T-helper 1 cell treated with Interleukin-12 subunit alpha and Interleukin-12 subunit beta and Interleukin-4 antibody, amounts not matched to agents 30 ng/mL and 1 ng/mL, for 36 hours (primary cell): Measurements from ENCODE around the gene ANK2. TPM values are rescaled to one million over a fixed set of nuclear protein-coding genes. Genes with fewer than 3 reads are reported as not detected.

Source experiments
- intact Hi-C: fragments of 100-400 bp; cut with micrococcal nuclease; formaldehyde crosslinking; loops from one replicate; pipeline ENCODE4 v1.15.1; 2024
- total RNA-seq: library from RNA; stranded (reverse); gene quantifications from 2 replicates; pipeline ENCODE4 v1.2.3, GENCODE V29; 2022

Gene ANK2
- total RNA-seq, 1 donor from 2014 or later = 1.4 TPM

GRCh38 chr4:113330200-113330599, 280.7 kb downstream of the ANK2 start:
- intact Hi-C loops = no loop called here

GRCh38 chr4:113331811-113332210, 282.4 kb downstream of the ANK2 start:
- intact Hi-C loops = no loop called here

- intact Hi-C loops = no loop called here
Observed at GRCh38 chr4:113332701-113333100, 283.2 kb downstream of the ANK2 start.

GRCh38 chr4:113335746-113336145, 286.3 kb downstream of the ANK2 start:
- intact Hi-C loops = no loop called here

- intact Hi-C loops = no loop called here
Observed at GRCh38 chr4:113336556-113336955, 287.1 kb downstream of the ANK2 start.

- intact Hi-C loops = no loop called here
Observed at GRCh38 chr4:113339430-113339813, 290.0 kb downstream of the ANK2 start.

- intact Hi-C loops = no loop called here
Observed at GRCh38 chr4:113344100-113344499, 294.6 kb downstream of the ANK2 start.

- intact Hi-C loops = no loop called here
Observed at GRCh38 chr4:113347245-113347644, 297.8 kb downstream of the ANK2 start.

- intact Hi-C loops = no loop called here
Observed at GRCh38 chr4:113349430-113349829, 300.0 kb downstream of the ANK2 start.

- intact Hi-C loops = loop anchor here (10.0 kb wide), 1 partner anchor 206 kb away; no protein-coding TSS in a partner anchor
Observed at GRCh38 chr4:113350576-113350975, 301.1 kb downstream of the ANK2 start.

GRCh38 chr4:113355550-113356371, 306.3 kb downstream of the ANK2 start:
- intact Hi-C loops = loop anchor here (1.0 to 10.0 kb wide), 7 partner anchors 38 to 407 kb away; no protein-coding TSS in a partner anchor

- intact Hi-C loops = loop anchor here (10.0 kb wide), 1 partner anchor 212 kb away; no protein-coding TSS in a partner anchor
Observed at GRCh38 chr4:113356453-113356852, 307.0 kb downstream of the ANK2 start.

GRCh38 chr4:113358784-113359183, 309.3 kb downstream of the ANK2 start:
- intact Hi-C loops = loop anchor here (10.0 kb wide), 1 partner anchor 214 kb away; no protein-coding TSS in a partner anchor

GRCh38 chr4:113365377-113365776, 315.9 kb downstream of the ANK2 start:
- intact Hi-C loops = no loop called here

GRCh38 chr4:113368056-113368455, 318.6 kb downstream of the ANK2 start:
- intact Hi-C loops = no loop called here

- intact Hi-C loops = no loop called here
Observed at GRCh38 chr4:113371111-113371510, 321.7 kb downstream of the ANK2 start.

- intact Hi-C loops = no loop called here
Observed at GRCh38 chr4:113375964-113376666, 326.7 kb downstream of the ANK2 start.

- intact Hi-C loops = no loop called here
Observed at GRCh38 chr4:113378836-113379235, 329.4 kb downstream of the ANK2 start.

- intact Hi-C loops = no loop called here
Observed at GRCh38 chr4:113382704-113383103, 333.3 kb downstream of the ANK2 start.

- intact Hi-C loops = no loop called here
Observed at GRCh38 chr4:113383111-113383785, 333.8 kb downstream of the ANK2 start.

GRCh38 chr4:113384600-113384999, 335.1 kb downstream of the ANK2 start:
- intact Hi-C loops = no loop called here
